OCI-LY1 (cell line): ENCODE results near the gene ZNF749.

Source experiments
- EZH2 ChIP-seq: fragments of 200-600 bp; sonication (generic), shearing (Covaris generic); IDR thresholded peaks from 2 replicates; pipeline ENCODE4 v1.8.0; 2017; ENCODE audit warnings: borderline replicate concordance, mixed run types, mild to moderate bottlenecking, antibody characterized with exemption, low read length, moderate library complexity, mixed read lengths
- TF ChIP-seq, protein P1 (sequence below): fragments of 200-600 bp; sonication (generic), shearing (Covaris generic); IDR thresholded peaks from 2 replicates; pipeline ENCODE4 v1.5.1; 2017; ENCODE audit warnings: mild to moderate bottlenecking, antibody characterized with exemption, low read length, moderate library complexity, mixed read lengths

DNA sequence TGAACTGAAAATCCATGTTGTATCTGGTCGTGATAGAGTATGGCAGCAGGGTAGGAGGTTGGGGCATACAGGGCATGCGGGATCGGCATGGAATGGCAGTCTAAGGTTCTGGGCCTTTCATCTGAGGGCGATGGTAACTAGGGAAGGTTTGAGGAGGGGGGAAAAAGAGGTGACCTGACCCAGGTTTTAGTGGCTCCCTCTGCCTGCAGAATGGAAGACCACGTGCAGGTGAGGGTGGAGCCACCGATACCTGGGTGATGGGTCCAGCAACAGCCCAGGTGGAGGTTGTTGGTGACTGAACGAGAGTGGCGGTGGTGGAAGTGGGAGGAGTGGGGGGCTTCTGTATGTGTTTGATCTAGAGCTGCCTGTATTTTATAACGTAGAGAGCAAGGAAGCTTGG, 3.8 kb downstream of the ZNF749 start:
- TF ChIP-seq, protein P1, sequence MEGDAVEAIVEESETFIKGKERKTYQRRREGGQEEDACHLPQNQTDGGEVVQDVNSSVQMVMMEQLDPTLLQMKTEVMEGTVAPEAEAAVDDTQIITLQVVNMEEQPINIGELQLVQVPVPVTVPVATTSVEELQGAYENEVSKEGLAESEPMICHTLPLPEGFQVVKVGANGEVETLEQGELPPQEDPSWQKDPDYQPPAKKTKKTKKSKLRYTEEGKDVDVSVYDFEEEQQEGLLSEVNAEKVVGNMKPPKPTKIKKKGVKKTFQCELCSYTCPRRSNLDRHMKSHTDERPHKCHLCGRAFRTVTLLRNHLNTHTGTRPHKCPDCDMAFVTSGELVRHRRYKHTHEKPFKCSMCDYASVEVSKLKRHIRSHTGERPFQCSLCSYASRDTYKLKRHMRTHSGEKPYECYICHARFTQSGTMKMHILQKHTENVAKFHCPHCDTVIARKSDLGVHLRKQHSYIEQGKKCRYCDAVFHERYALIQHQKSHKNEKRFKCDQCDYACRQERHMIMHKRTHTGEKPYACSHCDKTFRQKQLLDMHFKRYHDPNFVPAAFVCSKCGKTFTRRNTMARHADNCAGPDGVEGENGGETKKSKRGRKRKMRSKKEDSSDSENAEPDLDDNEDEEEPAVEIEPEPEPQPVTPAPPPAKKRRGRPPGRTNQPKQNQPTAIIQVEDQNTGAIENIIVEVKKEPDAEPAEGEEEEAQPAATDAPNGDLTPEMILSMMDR = no peak
- no peak for TF ChIP-seq EZH2
